EH (cell line): ENCODE data around the gene COL5A3.

Source experiments
- DNase-seq: peaks from one replicate; pipeline ENCODE4 v3.0.0-alpha.2; 2015; ENCODE audit warnings: low read depth

Gene COL5A3

DNA sequence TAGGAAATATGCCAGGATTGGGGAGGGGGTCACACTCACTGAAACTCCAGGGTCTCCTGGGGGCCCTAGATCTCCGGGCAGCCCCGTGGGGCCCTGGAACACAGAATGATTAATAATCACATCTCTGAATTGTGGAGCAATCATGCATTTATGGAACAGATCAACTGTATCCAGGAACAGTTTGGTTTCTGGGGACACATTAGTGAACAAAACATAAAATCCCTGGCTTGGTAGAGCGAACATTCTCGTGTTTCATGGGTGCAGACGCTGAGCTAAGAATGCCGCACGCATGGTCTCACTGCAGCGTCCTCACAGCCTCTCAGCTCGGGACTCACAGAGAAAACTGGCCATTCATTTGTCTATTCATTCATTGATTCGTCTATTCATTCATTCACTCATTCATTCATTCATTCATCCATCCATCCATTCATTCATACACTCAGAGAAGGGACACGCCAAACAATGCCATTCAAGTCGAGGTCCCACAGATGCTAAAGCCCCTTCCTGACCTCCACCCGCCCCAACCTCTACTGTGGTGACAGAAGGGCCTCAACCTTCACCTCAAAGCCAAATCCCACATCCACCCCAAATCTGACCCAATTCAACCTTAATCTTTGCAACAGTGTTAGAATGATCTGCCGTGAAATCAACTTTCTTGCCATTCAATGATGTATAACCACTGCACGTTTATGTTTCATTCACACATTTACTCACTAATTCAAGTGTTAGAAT lies 39.0 kb downstream of the COL5A3 start:
- DNase-seq, result no peak

DNA sequence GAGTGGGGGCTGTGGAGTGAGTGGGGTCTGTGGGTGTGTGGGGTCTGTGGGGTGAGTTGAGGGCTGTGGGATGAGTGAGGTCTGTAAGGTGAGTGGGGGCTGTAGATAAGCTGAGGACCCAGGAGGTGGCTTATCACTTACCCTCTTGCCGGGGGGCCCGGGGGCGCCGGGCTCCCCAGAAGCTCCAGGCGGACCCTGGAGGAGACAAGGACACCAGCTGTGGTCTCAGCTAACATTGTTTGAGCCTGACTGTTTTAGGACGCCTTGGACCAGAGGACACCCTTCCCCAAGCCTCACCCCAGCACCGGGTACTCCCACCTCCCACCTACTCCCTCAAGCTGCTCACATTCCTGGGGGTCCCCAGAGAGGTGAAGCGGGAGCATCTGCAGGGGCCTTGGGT lies 39.8 kb downstream of the COL5A3 start:
- no peak for DNase-seq

DNA sequence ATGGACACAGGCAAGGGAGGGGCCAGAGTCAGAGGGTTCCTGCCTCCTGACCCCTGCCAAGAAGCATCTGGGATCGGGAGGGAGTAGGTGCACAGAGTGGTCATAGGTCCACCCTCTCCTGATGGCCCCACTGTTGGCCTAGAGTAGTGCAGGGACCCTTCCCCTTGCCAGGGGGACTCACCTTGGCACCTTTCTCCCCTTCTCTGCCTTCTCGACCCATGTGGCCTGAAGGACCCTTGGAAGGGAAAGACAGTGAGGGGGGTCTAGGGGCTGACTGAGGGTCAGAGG lies 40.7 kb downstream of the COL5A3 start:
- no peak for DNase-seq

DNA sequence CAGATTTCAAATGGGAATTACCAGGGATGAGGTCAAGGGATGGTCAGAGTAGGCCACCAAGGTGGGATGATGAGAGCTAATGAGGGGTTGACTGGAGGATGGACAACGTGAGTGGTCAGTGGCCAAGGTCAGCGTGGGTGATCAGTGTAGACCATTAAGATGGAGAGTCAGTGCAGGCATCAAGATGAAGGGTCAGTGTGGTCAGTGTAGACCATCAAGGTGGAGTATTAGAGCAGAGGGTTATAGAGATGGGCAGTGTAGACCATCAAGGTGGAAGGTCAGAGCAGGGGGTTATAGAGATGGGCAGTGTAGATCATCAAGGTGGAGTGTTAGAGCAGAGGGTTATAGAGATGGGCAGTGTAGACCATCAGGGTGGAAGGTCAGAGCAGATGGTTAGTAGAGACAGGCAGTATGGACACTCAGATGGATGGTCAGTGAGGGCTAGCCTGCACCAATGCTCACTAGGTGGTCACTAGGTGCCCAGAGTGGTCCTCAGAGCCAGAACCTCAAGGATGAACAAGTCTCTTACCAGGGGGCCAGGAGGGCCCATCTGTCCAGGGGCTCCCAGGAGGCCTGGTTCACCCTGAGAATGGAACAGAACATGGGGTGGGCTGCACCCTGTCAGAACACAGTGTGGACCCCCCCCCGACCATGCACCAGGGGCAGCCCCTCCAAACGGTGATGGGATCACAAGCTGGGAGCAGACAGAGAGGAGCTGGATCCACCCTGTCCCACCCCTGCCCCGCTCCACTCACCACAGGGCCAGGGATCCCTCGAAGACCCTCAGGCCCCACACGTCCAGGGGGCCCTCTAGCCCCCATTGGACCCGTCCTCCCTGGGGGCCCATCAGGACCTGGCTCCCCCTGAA lies 41.2 kb downstream of the COL5A3 start:
- no peak for DNase-seq

DNA sequence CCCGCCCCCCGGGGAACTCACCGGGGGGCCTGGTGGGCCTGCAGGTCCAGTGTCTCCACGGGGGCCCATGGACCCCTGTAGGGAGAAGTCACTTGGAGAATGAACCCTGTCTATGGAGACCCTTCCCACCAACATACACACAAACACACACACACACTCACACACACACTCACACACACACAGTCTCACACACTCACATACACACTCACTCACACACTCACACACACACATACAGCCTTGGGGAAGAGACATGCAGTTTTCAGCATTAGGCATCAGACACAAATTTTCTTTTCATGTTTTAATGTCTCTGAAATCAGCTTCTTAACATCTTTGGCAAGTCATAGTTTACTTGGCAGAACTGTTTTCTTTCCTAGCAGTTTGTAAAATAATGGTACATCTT lies 43.0 kb downstream of the COL5A3 start:
- DNase-seq, result no peak

DNA sequence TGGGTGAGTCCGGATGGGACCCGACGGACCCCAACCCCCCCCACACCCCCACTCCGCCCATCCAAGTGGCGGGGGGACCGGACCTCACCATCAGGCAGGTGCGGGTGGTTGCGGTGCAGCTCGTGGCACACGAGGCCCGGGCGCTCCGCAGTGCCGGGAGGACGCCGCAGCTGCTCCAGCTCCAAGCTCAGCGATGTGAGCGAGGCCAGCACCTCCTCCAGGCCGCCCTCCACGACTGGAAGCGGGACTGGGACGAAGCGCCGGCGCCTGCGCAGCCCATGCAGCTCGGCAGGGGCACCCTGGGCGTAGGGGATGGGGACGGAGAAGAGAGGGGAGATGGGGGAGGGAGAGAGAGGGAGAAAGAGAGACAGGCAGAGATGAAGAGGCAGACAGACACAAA lies 43.9 kb downstream of the COL5A3 start:
- no peak for DNase-seq

DNA sequence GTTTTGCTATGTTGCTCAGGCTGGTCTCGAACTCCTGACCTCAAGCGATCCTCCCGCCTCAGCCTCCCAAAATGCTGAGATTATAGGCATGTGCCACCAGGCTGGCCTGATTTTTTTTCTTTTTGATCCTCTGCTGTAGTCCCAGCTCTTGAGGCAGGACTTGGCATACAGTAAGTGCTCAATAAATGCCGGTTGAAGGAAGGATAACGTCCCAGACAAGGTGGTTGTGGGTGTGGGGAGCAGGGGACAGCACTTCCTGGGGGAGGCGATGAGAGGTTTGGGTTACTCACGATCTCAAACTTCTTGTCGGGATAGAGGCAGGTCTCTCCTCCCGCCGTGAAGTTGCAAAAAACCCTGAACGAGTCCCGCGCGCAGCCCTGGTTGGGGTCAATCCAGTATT lies 44.3 kb downstream of the COL5A3 start:
- no peak for DNase-seq

DNA sequence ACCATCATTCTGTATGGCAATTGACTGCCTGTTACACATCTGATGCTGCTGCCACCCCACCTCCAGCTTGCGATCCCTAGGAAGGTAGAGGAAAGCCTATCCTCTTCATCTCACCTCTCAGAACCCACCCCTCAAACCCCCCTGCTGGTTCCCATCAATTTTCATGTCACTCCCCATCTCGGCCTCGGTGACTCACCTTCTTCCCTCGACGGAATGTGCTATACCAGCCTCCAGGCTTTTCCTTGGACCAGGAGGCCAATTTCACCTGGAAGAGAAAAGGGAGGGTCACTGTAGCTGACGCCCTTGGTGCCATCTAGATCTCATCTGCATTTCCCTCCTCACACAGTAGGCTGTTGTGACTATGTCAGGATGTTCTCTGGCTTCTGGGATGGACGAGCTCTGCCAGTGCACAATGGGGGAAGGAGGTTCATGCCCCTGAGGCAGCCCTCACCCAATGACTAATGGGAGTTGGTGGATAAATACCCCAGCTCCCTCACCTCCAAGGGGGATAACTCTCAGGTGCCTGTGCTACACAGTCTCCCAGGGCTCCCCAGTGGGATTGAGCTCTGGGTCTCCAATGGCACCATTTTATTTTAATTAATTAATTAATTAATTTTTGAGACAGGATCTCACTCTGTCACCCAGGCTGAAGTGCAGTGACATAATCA lies 47.5 kb downstream of the COL5A3 start:
- no peak for DNase-seq

DNA sequence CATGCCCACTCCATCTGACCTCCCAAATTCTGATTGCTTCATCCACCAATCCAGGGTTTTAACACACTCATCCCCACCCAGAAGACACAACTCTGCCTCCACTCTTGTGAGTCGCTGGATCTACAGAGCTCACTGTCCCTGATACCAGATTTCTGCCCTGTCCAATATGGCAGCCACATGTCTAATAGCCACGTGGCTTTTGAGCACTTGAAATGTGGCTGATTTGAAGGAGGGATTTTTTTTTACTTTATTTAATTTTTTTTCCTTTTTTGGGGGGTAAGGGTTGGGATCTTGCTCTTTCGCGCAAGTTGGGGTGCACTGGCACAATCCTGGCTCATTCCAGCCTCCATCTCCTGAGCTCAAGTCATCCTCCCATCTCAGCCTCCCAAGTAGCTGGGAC lies 49.2 kb downstream of the COL5A3 start:
- DNase-seq, result no peak

DNA sequence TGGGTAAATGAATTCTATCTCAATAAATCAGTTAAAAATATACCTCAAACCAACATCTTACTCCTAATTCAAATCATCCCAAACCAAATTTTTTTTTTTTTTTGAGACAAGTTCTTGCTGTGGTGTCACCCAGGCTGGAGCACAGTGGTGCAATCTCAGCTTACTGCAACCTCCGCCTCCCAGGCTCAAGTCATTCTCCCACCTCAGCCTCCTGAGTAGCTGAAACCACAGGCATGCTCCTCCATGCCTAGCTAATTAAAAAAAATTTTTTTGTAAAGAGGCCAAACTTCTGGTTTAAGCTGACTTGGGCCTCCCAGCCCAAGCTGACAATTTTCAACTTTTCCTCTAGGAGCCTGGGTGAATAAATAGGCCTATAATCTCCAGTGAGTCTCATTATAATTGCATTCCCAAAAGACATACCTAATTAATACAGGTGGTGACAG lies 51.9 kb downstream of the COL5A3 start:
- DNase-seq, result peak; percentile 98

DNA sequence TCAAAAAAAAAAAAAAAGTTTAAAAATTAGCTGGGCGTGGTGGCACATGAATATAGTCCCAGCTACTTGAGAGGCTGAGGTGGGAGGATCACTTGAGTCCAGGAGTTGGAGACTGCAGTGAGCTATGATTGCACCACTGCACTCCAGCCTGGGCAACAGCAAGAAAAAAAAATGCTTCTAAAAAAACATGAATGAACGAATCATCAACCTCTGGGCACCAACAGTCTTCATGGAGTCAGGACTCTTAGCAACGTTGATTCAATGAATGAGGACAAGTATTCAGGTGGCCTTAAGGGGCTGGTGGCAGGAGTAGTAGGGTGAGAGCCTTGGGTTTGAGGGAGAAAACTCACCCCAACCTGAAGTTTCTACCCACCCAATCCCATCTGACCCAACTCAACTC lies 53.3 kb downstream of the COL5A3 start:
- peak; percentile 65 for DNase-seq

DNA sequence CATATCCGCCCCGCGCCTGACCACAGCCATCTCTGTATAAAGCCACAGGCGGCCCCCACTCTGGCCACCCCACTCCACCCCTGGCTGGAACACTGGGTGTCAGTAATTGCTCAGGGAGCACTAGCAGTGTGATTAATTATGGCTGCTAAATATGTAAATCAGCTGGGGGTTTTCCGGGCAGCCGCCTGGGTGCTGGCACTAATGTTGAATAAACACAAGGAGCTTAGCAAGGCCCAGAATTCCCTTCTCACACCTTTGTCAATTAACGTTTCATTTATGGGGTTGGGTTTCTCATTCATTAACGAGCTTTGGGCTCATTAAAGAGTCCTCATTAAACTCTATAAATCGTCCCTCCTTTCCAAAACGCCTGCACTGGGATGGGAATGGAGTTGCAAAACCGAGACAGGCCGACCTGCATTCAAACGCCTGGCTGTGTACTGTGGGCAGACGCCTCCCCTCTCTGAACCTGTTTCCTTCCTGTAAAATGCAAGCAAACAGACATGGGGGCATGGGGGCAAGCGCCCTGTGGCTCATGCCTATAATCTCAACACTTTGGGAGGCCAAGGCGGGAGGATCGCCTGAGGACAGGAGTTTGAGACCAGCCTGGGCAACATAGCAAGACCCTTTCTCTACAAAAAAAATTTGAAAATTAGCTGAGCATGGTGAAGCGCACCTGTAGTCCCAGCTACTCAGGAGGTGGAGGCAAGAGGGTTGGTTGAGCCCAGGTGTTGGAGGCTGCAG lies 56.3 kb downstream of the COL5A3 start:
- DNase-seq, result no peak

DNA sequence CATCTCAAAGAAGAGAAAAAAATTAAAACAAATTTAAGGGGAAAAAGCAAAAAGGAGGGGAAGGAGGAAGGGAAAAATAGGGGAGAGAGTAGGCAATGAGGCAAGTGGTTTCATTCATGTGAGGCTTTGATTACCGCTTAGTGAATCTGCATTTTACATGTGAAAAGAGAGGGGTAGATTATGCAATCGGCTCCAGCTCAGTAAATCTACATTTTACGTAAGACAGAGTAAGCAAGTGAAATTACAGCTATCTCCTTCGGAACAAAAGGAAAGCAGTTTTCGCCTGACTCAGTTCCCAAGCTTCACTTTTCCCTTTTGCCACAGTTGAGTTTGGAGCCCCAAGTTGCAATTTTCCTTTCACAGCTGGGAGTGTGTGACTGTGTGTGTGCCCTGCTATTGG lies 58.0 kb downstream of the COL5A3 start:
- no peak for DNase-seq

DNA sequence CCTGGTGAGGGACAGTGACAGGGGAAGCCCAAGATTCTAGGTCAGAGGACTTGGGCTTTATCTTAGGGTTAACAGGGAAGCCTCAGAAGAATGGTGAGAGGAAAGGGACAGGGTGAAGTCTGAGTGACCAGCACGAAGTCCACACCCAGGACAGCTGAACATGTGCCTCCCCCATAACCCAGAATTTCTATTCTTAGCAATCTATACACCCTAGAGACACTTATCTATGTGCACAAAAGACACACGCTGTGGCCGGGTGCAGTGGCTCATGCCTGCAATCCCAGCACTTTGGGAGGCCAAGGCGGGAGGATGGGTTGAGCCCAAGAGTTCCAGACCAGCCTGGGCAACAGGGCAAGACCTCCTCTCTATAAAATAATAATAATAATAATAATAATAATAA lies 62.9 kb downstream of the COL5A3 start:
- no peak for DNase-seq

DNA sequence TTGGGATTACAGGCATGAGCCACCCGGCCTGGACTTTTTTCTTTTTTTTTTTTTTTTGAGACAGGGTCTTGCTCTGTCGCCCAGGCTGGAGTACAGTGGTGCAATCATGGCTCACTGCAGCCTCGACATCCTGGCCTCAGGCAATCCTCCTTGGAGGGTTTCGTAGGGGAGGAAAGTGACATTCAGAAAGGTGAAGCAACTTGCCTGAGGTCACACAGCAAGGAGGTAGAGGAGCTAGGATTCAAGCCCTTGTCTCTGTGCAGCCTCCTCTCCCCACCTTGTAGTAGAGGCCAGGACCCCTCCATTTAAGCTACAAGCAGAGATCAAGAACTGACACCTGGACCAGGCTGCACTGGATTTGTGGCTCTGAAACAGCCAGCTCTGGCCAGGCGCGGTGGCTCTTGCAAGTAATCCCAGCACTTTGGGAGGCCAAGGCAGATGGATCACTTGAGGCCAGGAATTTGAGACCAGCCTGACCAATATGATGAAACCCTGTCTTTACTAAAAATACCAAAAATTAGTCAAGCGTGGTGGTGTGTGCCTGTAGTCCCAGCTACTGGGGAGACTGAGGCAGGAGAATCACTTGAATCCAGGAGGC lies 63.7 kb downstream of the COL5A3 start:
- peak; percentile 33 for DNase-seq

DNA sequence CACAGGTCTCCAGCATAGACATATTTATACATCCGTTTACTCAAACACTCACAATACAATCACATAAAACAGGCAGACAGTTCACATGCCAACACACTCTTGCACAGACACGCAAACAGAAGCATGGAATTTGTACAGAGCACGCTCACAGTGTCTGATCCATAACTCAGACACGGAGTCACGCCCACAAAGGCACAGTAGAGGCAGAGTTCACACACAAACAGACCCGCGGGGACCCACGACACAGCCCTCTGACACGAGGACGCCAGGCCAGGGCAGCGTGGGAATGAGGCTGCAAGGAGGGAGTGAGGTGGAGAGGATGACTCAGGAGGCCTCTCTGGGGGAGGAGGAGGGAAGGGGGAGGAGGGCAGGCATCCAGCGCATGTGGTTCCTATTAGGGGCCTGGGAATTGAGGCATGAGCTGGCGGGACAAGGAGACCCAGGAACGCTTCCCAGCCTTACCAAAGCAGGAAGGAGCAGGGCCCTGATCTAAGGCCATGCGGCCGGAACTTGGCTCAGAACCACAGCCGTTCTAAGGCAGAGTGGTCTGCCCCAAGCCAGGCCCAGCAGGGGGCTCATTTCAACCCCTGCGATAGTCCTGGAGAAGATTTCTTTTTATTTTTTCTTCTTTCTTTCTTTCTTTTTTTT lies 64.9 kb downstream of the COL5A3 start:
- DNase-seq, result peak; percentile 100

DNA sequence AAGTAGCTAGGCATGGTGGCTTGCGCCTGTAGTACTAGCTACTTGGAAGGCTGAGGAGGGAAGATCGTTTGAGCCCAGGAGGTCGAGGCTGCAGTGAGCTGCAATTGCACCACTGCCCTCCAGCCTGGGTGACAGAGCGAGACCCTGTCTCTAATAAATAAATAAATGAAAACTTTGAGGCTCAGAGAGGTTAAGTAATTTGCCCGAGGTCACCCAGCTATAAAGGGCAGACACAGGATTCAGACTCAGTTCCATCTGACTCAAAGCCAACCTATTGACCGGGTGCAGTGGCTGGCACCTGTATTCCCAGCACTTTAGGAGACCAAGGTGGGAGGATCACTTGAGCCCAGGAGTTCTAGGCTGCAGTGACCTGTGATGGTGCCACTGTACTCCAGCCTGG lies 66.6 kb downstream of the COL5A3 start:
- no peak for DNase-seq

DNA sequence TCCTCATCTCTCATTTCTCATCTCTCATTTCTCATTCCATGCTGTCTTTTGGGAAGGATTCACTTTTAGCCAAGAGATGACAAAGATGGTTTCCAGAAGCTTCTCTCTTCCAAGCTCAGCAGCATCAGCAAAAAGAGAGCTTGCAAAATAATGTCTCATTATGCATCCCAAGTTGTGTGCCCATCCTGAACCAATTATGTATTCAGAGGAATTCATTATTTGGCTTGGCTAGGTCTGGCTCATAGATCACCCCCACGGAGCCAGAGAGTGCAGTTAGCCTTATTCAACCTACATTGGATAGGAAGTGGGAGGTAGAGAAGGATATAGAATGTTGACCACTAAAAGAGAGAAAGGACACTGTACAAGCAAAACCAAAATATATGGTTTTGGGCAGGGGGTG lies 68.6 kb downstream of the COL5A3 start:
- DNase-seq, result peak; percentile 61

DNA sequence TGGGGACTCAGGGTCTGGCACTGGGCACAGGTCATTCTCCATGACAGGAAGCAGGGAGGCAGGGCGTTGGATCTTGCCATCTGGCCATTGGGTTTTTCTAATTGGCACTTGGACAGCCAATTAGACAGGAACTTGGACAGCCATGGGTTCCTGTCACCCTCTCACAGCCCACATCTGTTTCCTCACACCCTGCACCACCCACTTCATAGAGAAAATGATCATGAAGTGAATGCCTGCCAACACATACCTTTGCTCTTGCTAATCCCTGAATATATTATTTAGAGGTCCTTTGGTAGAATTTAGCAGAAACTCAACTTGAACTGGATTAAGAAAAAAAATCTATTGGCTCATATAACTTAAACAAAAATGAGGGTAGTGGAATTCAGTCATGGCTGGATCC lies 69.1 kb downstream of the COL5A3 start:
- DNase-seq, result peak; percentile 65

DNA sequence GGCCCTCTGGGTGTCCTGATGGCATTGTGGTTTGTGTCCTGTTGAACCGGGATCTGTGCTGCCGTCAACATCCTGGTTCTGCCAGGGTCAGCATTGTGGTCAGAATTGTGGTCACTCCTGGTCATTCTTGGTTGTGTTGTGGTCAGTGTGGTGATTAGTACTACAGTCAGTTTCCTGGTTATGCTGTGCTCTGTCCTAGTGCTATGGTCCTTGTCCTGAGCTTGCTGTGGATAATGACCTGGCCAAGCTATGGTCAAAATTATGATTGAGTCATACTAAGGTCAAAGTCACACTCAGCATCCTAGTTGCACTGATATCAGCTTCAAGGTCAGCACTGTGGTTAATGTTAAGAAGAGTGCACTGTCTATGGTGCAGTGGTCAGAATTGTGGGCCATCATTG lies 69.5 kb downstream of the COL5A3 start:
- DNase-seq, result peak; percentile 65

DNA sequence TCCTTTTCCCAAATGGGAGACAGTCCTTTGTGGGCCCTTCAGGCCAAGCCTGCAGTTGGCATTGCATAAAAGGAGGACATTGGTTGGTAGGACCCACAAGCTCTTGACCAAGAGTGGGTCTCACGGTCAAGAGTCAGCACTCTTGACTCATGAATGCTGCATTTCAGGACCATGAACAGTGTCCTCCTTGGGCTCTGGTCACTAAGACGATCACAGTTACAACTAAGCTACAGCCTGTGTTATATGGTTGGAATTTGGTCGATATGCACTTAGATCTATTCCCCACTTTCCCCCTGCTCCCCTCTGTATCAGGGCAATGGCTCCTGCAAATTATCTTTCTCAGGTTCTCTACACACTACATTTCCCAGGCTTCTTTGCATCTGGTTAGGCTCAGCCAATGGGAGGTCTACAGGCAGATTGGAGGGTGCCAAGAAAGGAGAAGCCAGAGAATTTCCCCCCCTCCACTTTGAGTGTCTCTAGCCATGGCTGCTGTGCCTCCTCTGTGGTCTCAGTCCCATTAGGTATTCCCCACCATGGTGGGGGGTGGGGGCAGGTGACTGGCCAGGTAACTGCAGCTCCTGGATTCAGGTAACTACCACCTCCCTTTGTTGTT lies 70.9 kb downstream of the COL5A3 start:
- peak; percentile 69 for DNase-seq
